Panc1 (cell line): Measurements from ENCODE around the gene OTUD7B. TPM values are rescaled to one million over a fixed set of nuclear protein-coding genes. Genes with fewer than 3 reads are reported as not detected.

Source experiments
- ATAC-seq: fragments of 200-7000 bp; cut with Tn5 transposase; 2 replicates; pipeline ENCODE4 v1.9.1; 2020; ENCODE audit warnings: mild to moderate bottlenecking, moderate library complexity
- BruUV-seq: library from RNA; stranded (reverse); fragments of 400-500 nt; replicated peaks from 2 replicates; lab custom pipeline; 2021; lab: Mats Ljungman, UMichigan
- CTCF ChIA-PET: fragments of 300-600 bp; sonication (Branson Sonifier 250); formaldehyde crosslinking; loops from one replicate; lab custom pipeline; 2022; ENCODE audit warnings: antibody characterized with exemption; lab: Charles Lee
- POLR2A ChIA-PET: fragments of 300-600 bp; sonication (Branson Sonifier 250); formaldehyde crosslinking; loops from one replicate; lab custom pipeline; 2022; ENCODE audit warnings: antibody characterized with exemption; lab: Charles Lee
- DNase-seq: peaks from one replicate; pipeline ENCODE4 v3.0.0-alpha.2; 2010; ENCODE audit warnings: low read depth, low spot score
- H3K27ac ChIP-seq: 2 replicates; pipeline ENCODE4 v1.5.1; 2011; ENCODE audit warnings: mild to moderate bottlenecking, low read length, inconsistent platforms
- H3K27me3 ChIP-seq: fragments of 200-500 bp; sonication (Bioruptor generic); 2 replicates; pipeline ENCODE4 v1.6.0; 2014; ENCODE audit warnings: low read length, inconsistent platforms; ENCODE audit not compliant: control insufficient read depth, insufficient read depth
- H3K36me3 ChIP-seq: fragments of 200-500 bp; sonication (Bioruptor generic); 2 replicates; pipeline ENCODE4 v1.5.1; 2014; ENCODE audit warnings: inconsistent platforms, mild to moderate bottlenecking, low read length, moderate library complexity; ENCODE audit not compliant: control insufficient read depth, insufficient read depth
- H3K4me1 ChIP-seq: 2 replicates; pipeline ENCODE4 v1.5.1; 2011; ENCODE audit warnings: inconsistent platforms, mild to moderate bottlenecking, low read length, moderate library complexity; ENCODE audit not compliant: control insufficient read depth, insufficient read depth
- H3K4me3 ChIP-seq, 2 experiments: 2 replicates each; pipeline ENCODE4 v1.5.1; 2011 to 2012; ENCODE audit warnings: low read depth in 2 of 2, low read length in 2 of 2, mild to moderate bottlenecking in 2 of 2, inconsistent platforms in 1 of 2, moderate library complexity in 1 of 2
- H3K9me3 ChIP-seq: fragments of 200-500 bp; sonication (Bioruptor generic); 2 replicates; pipeline ENCODE4 v1.5.1; 2014; ENCODE audit warnings: low read depth, mild to moderate bottlenecking, inconsistent platforms, low read length, moderate library complexity; ENCODE audit not compliant: control insufficient read depth, insufficient read depth
- POLR2AphosphoS5 ChIP-seq: IDR thresholded peaks from 2 replicates; pipeline ENCODE4 v1.6.1; 2012; ENCODE audit warnings: mild to moderate bottlenecking, low read depth, low read length, moderate library complexity
- SIN3A ChIP-seq: IDR thresholded peaks from 2 replicates; pipeline ENCODE4 v1.6.1; 2012; ENCODE audit warnings: low read depth, mild to moderate bottlenecking, low read length, moderate library complexity, borderline replicate concordance; ENCODE audit not compliant: insufficient read depth
- TCF7L2 ChIP-seq: IDR thresholded peaks from 2 replicates; pipeline ENCODE4 v1.6.1; 2011; ENCODE audit warnings: mild to moderate bottlenecking, low read depth, low read length, inconsistent platforms
- in situ Hi-C: cut with HindIII; loops from 2 replicates; pipeline ENCODE4 v1.10.0; 2016; ENCODE audit warnings: low sequenced_read_pairs, low pct_unique_long_range_greater_than_20kb
- intact Hi-C: fragments of 100-400 bp; cut with micrococcal nuclease; formaldehyde crosslinking; loops from one replicate; pipeline ENCODE4 v1.10.0; 2022; ENCODE audit not compliant: unreplicated experiment
- total RNA-seq: library from RNA; stranded (reverse); gene quantifications from one replicate; pipeline ENCODE4 v1.2.1, GENCODE V29; 2021; ENCODE audit not compliant: unreplicated experiment
- TF ChIP-seq, protein P1 (sequence below), 2 experiments: IDR thresholded peaks; 2 replicates each; pipeline ENCODE4 v1.6.1; 2011 to 2012; ENCODE audit warnings: low read depth in 2 of 2, control low read depth in 1 of 2, low read length in 1 of 2, mild to moderate bottlenecking in 1 of 2, moderate library complexity in 1 of 2; ENCODE audit not compliant: insufficient read depth in 1 of 2
- TF ChIP-seq, protein P2 (sequence below): fragments of 450-650 bp; IDR thresholded peaks from 2 replicates; pipeline ENCODE4 v1.5.1; 2017; ENCODE audit warnings: mild to moderate bottlenecking

OTUD7B gene
- total RNA-seq, 1 experiment from 2014 or later, result 24.1 TPM

DNA sequence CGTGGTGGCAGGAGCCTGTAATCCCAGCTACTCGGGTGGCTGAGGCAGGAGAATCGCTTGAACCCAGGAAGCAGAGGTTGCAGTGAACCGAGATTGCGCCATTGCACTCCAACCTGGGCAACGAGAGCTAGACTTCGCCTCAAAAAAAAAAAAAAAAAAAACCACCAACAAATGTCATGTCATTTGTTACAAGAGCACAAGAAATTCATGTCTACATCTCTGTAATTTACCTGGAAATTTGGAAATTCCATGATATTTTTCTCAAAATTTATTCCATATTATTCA is 40.5 kb upstream of the OTUD7B start:
- TF ChIP-seq SIN3A (no peak), POLR2AphosphoS5 (no peak), TCF7L2 (no peak)
- TF ChIP-seq, protein P1, sequence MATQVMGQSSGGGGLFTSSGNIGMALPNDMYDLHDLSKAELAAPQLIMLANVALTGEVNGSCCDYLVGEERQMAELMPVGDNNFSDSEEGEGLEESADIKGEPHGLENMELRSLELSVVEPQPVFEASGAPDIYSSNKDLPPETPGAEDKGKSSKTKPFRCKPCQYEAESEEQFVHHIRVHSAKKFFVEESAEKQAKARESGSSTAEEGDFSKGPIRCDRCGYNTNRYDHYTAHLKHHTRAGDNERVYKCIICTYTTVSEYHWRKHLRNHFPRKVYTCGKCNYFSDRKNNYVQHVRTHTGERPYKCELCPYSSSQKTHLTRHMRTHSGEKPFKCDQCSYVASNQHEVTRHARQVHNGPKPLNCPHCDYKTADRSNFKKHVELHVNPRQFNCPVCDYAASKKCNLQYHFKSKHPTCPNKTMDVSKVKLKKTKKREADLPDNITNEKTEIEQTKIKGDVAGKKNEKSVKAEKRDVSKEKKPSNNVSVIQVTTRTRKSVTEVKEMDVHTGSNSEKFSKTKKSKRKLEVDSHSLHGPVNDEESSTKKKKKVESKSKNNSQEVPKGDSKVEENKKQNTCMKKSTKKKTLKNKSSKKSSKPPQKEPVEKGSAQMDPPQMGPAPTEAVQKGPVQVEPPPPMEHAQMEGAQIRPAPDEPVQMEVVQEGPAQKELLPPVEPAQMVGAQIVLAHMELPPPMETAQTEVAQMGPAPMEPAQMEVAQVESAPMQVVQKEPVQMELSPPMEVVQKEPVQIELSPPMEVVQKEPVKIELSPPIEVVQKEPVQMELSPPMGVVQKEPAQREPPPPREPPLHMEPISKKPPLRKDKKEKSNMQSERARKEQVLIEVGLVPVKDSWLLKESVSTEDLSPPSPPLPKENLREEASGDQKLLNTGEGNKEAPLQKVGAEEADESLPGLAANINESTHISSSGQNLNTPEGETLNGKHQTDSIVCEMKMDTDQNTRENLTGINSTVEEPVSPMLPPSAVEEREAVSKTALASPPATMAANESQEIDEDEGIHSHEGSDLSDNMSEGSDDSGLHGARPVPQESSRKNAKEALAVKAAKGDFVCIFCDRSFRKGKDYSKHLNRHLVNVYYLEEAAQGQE (IDR thresholded peaks at IDR 0.05; ENCODE audit: insufficient read depth in 1 of 2, low read depth in 2 of 2, low read length in 1 of 2), result no peak
- TF ChIP-seq, protein P2, sequence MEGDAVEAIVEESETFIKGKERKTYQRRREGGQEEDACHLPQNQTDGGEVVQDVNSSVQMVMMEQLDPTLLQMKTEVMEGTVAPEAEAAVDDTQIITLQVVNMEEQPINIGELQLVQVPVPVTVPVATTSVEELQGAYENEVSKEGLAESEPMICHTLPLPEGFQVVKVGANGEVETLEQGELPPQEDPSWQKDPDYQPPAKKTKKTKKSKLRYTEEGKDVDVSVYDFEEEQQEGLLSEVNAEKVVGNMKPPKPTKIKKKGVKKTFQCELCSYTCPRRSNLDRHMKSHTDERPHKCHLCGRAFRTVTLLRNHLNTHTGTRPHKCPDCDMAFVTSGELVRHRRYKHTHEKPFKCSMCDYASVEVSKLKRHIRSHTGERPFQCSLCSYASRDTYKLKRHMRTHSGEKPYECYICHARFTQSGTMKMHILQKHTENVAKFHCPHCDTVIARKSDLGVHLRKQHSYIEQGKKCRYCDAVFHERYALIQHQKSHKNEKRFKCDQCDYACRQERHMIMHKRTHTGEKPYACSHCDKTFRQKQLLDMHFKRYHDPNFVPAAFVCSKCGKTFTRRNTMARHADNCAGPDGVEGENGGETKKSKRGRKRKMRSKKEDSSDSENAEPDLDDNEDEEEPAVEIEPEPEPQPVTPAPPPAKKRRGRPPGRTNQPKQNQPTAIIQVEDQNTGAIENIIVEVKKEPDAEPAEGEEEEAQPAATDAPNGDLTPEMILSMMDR, result no peak; the same call in 1 of the 2 replicates
- H3K4me3 ChIP-seq, result no peak overlapping the region
- DNase-seq (no peak), ATAC-seq (no peak)
- H3K27me3 ChIP-seq, result no peaks in the 10 kb centered on the region
- in situ Hi-C loops (no loop called here), intact Hi-C loops (no loop called here)
- H3K36me3 ChIP-seq, result no peaks in the 10 kb centered on the region
- BruUV-seq, result no TSS peak
- H3K4me1 ChIP-seq, result no peaks in the 10 kb centered on the region
- ChIA-PET CTCF (no interaction called here), POLR2A (no interaction called here)
- H3K9me3 ChIP-seq, result no peaks in the 10 kb centered on the region
- H3K27ac ChIP-seq, result no peak overlapping the region

DNA sequence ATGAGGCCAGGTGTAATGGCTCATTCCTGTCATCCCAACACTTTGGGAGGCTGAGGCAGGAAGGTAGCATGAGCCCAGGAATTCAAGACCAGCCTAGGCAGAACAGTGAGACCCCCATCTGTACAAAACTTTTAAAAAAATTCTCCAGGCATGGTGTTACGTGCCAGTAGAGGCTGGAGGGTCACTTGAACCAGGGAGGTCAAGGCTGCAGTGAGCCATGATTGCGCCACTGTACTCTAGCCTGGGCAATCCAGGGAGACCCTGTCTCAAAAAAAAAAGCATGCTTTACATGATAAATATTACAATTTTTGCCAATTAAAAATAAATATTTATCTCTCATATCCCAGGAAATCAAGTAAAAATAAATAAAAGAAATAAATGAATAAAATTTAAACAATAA is 39.4 kb upstream of the OTUD7B start:
- POLR2A ChIA-PET, result no interaction called here
- CTCF ChIA-PET, result interaction anchor here (0.6 kb wide), 1 partner anchor 137 kb away, joined by 3 read pairs; no protein-coding TSS in a partner anchor
- H3K27me3 ChIP-seq, result no peaks in the 10 kb centered on the region
- no peak overlapping the region for H3K4me3 ChIP-seq
- DNase-seq, result no peak
- TF ChIP-seq SIN3A (no peak), POLR2AphosphoS5 (no peak)
- TF ChIP-seq, protein P1 (IDR thresholded peaks at IDR 0.05; ENCODE audit: insufficient read depth in 1 of 2, low read depth in 2 of 2, low read length in 1 of 2), result no peak
- intact Hi-C loops (loop anchor here (1.0 kb wide), 1 partner anchor 88 kb away; no protein-coding TSS in a partner anchor), in situ Hi-C loops (no loop called here)
- no peaks in the 10 kb centered on the region for H3K36me3 ChIP-seq
- no peaks in the 10 kb centered on the region for H3K9me3 ChIP-seq
- no TSS peak for BruUV-seq
- H3K4me1 ChIP-seq, result no peaks in the 10 kb centered on the region
- no peak for ATAC-seq
- no peak overlapping the region for H3K27ac ChIP-seq
